ENCODE measurements around the gene AHRR.
"Not testable (repeated sequence)": the region's sequence is repeated elsewhere in the genome, so short reads cannot be mapped to it uniquely, and the experiment has no call there.

AHRR gene

GRCh38 chr5:473551-474192, 152.2 kb downstream of the AHRR start:
- peaks cover 36% of the 10 kb centered on the region for H3K27me3 ChIP-seq (ENCODE audit: control insufficient read depth, insufficient read depth, low read length)

GRCh38 chr5:474232-474839, 152.8 kb downstream of the AHRR start:
- not testable (repeated sequence) for H3K9ac ChIP-seq (ENCODE audit: low read depth, low read length); H3K4me1 ChIP-seq (ENCODE audit: control insufficient read depth, insufficient read depth, low read length); H3K27ac ChIP-seq (ENCODE audit: low read depth, low read length); H3K9me3 ChIP-seq (ENCODE audit: control insufficient read depth, insufficient read depth, low read length); H3K36me3 ChIP-seq (ENCODE audit: control insufficient read depth, insufficient read depth, low read length)
- H3K27me3 ChIP-seq (ENCODE audit: control insufficient read depth, insufficient read depth, low read length): peaks cover 36% of the 10 kb centered on the region
- peak overlapping the region; percentile 68 for H3K4me3 ChIP-seq (ENCODE audit: low read depth, low read length)

More at GRCh38 chr5:473551-474192, 152.2 kb downstream of the AHRR start:
- Histone ChIP-seq H3K36me3 (ENCODE audit: control insufficient read depth, insufficient read depth, low read length) (peaks cover 3% of the 10 kb centered on the region; the same call in 1 of the 2 replicates), H3K4me3 (ENCODE audit: low read depth, low read length) (peak overlapping the region; percentile 68), H3K27ac (ENCODE audit: low read depth, low read length) (no peak overlapping the region), H3K4me1 (ENCODE audit: control insufficient read depth, insufficient read depth, low read length) (peaks cover 4% of the 10 kb centered on the region; the same call in 1 of the 2 replicates), H3K9me3 (ENCODE audit: control insufficient read depth, insufficient read depth, low read length) (no peaks in the 10 kb centered on the region), H3K9ac (ENCODE audit: low read depth, low read length) (no peak overlapping the region)

GRCh38 chr5:474840-475661, 153.5 kb downstream of the AHRR start:
- no peak overlapping the region for H3K9ac ChIP-seq (ENCODE audit: low read depth, low read length)
- peaks cover 36% of the 10 kb centered on the region for H3K27me3 ChIP-seq (ENCODE audit: control insufficient read depth, insufficient read depth, low read length)
- H3K4me3 ChIP-seq (ENCODE audit: low read depth, low read length): peak overlapping the region; percentile 55

GRCh38 chr5:475704-476101, 154.2 kb downstream of the AHRR start:
- Histone ChIP-seq H3K9me3 (ENCODE audit: control insufficient read depth, insufficient read depth, low read length) (no peaks in the 10 kb centered on the region), H3K9ac (ENCODE audit: low read depth, low read length) (no peak overlapping the region), H3K27me3 (ENCODE audit: control insufficient read depth, insufficient read depth, low read length) (peaks cover 36% of the 10 kb centered on the region), H3K4me1 (ENCODE audit: control insufficient read depth, insufficient read depth, low read length) (peaks cover 4% of the 10 kb centered on the region; the same call in 1 of the 2 replicates), H3K36me3 (ENCODE audit: control insufficient read depth, insufficient read depth, low read length) (no peaks in the 10 kb centered on the region), H3K27ac (ENCODE audit: low read depth, low read length) (no peak overlapping the region), H3K4me3 (ENCODE audit: low read depth, low read length) (no peak overlapping the region)

More at GRCh38 chr5:474840-475661, 153.5 kb downstream of the AHRR start:
- Histone ChIP-seq H3K36me3 (ENCODE audit: control insufficient read depth, insufficient read depth, low read length) (no peaks in the 10 kb centered on the region), H3K27ac (ENCODE audit: low read depth, low read length) (no peak overlapping the region), H3K4me1 (ENCODE audit: control insufficient read depth, insufficient read depth, low read length) (peaks cover 4% of the 10 kb centered on the region; the same call in 1 of the 2 replicates), H3K9me3 (ENCODE audit: control insufficient read depth, insufficient read depth, low read length) (no peaks in the 10 kb centered on the region)

- H3K27ac ChIP-seq (ENCODE audit: low read depth, low read length): no peak overlapping the region
- H3K9ac ChIP-seq (ENCODE audit: low read depth, low read length): no peak overlapping the region
- no peaks in the 10 kb centered on the region for H3K36me3 ChIP-seq (ENCODE audit: control insufficient read depth, insufficient read depth, low read length)
- peaks cover 4% of the 10 kb centered on the region; the same call in 1 of the 2 replicates for H3K4me1 ChIP-seq (ENCODE audit: control insufficient read depth, insufficient read depth, low read length)
- H3K4me3 ChIP-seq (ENCODE audit: low read depth, low read length): no peak overlapping the region
- H3K9me3 ChIP-seq (ENCODE audit: control insufficient read depth, insufficient read depth, low read length): no peaks in the 10 kb centered on the region
- H3K27me3 ChIP-seq (ENCODE audit: control insufficient read depth, insufficient read depth, low read length): peaks cover 36% of the 10 kb centered on the region
These were observed 154.7 kb downstream of the AHRR start for GRCh38 chr5:476102-476813.

GRCh38 chr5:476814-477175, 155.3 kb downstream of the AHRR start:
- peaks cover 36% of the 10 kb centered on the region for H3K27me3 ChIP-seq (ENCODE audit: control insufficient read depth, insufficient read depth, low read length)
- no peaks in the 10 kb centered on the region for H3K9me3 ChIP-seq (ENCODE audit: control insufficient read depth, insufficient read depth, low read length)
- no peak overlapping the region for H3K9ac ChIP-seq (ENCODE audit: low read depth, low read length)
- H3K27ac ChIP-seq (ENCODE audit: low read depth, low read length): no peak overlapping the region
- no peaks in the 10 kb centered on the region for H3K36me3 ChIP-seq (ENCODE audit: control insufficient read depth, insufficient read depth, low read length)
- H3K4me3 ChIP-seq (ENCODE audit: low read depth, low read length): no peak overlapping the region
- H3K4me1 ChIP-seq (ENCODE audit: control insufficient read depth, insufficient read depth, low read length): peaks cover 4% of the 10 kb centered on the region; the same call in 1 of the 2 replicates

GRCh38 chr5:477247-477646, 155.7 kb downstream of the AHRR start:
- Histone ChIP-seq H3K27me3 (ENCODE audit: control insufficient read depth, insufficient read depth, low read length) (peaks cover 36% of the 10 kb centered on the region), H3K27ac (ENCODE audit: low read depth, low read length) (no peak overlapping the region), H3K36me3 (ENCODE audit: control insufficient read depth, insufficient read depth, low read length) (no peaks in the 10 kb centered on the region), H3K9ac (ENCODE audit: low read depth, low read length) (no peak overlapping the region), H3K9me3 (ENCODE audit: control insufficient read depth, insufficient read depth, low read length) (no peaks in the 10 kb centered on the region), H3K4me3 (ENCODE audit: low read depth, low read length) (no peak overlapping the region), H3K4me1 (ENCODE audit: control insufficient read depth, insufficient read depth, low read length) (peaks cover 4% of the 10 kb centered on the region; the same call in 1 of the 2 replicates)

- H3K36me3 ChIP-seq (ENCODE audit: control insufficient read depth, insufficient read depth, low read length): no peaks in the 10 kb centered on the region
These were observed 156.4 kb downstream of the AHRR start for GRCh38 chr5:477871-478270.

GRCh38 chr5:478369-478981, 157.0 kb downstream of the AHRR start:
- H3K27ac ChIP-seq (ENCODE audit: low read depth, low read length): no peak overlapping the region
- H3K9ac ChIP-seq (ENCODE audit: low read depth, low read length): no peak overlapping the region
- H3K4me1 ChIP-seq (ENCODE audit: control insufficient read depth, insufficient read depth, low read length): peaks cover 4% of the 10 kb centered on the region; the same call in 1 of the 2 replicates
- H3K27me3 ChIP-seq (ENCODE audit: control insufficient read depth, insufficient read depth, low read length): peaks cover 34% of the 10 kb centered on the region
- no peak overlapping the region for H3K4me3 ChIP-seq (ENCODE audit: low read depth, low read length)
- H3K36me3 ChIP-seq (ENCODE audit: control insufficient read depth, insufficient read depth, low read length): no peaks in the 10 kb centered on the region
- no peaks in the 10 kb centered on the region for H3K9me3 ChIP-seq (ENCODE audit: control insufficient read depth, insufficient read depth, low read length)

More at GRCh38 chr5:477871-478270, 156.4 kb downstream of the AHRR start:
- Histone ChIP-seq H3K9me3 (ENCODE audit: control insufficient read depth, insufficient read depth, low read length) (no peaks in the 10 kb centered on the region), H3K27ac (ENCODE audit: low read depth, low read length) (no peak overlapping the region), H3K9ac (ENCODE audit: low read depth, low read length) (no peak overlapping the region), H3K4me3 (ENCODE audit: low read depth, low read length) (no peak overlapping the region), H3K27me3 (ENCODE audit: control insufficient read depth, insufficient read depth, low read length) (peaks cover 36% of the 10 kb centered on the region), H3K4me1 (ENCODE audit: control insufficient read depth, insufficient read depth, low read length) (peaks cover 4% of the 10 kb centered on the region; the same call in 1 of the 2 replicates)

- H3K4me3 ChIP-seq (ENCODE audit: low read depth, low read length): no peak overlapping the region
- H3K9me3 ChIP-seq (ENCODE audit: control insufficient read depth, insufficient read depth, low read length): no peaks in the 10 kb centered on the region
- H3K4me1 ChIP-seq (ENCODE audit: control insufficient read depth, insufficient read depth, low read length): peaks cover 4% of the 10 kb centered on the region; the same call in 1 of the 2 replicates
- H3K36me3 ChIP-seq (ENCODE audit: control insufficient read depth, insufficient read depth, low read length): no peaks in the 10 kb centered on the region
- H3K27me3 ChIP-seq (ENCODE audit: control insufficient read depth, insufficient read depth, low read length): peaks cover 28% of the 10 kb centered on the region
- no peak overlapping the region for H3K9ac ChIP-seq (ENCODE audit: low read depth, low read length)
- H3K27ac ChIP-seq (ENCODE audit: low read depth, low read length): no peak overlapping the region
These were observed 157.5 kb downstream of the AHRR start for GRCh38 chr5:478982-479535.

Measured in HUES48 (cell line).